Measurements from ENCODE around the gene ERVK3-1.
A peak's percentile ranks its signal among the peaks of the same experiment; 100 is the strongest.
"Not testable (repeated sequence)": the region's sequence is repeated elsewhere in the genome, so short reads cannot be mapped to it uniquely, and the experiment has no call there.

Gene ERVK3-1

GRCh38 chr19:58346961-58347929 lies 42.1 kb downstream of the ERVK3-1 start:
- peak; percentile 14 for DNase-seq

DNA sequence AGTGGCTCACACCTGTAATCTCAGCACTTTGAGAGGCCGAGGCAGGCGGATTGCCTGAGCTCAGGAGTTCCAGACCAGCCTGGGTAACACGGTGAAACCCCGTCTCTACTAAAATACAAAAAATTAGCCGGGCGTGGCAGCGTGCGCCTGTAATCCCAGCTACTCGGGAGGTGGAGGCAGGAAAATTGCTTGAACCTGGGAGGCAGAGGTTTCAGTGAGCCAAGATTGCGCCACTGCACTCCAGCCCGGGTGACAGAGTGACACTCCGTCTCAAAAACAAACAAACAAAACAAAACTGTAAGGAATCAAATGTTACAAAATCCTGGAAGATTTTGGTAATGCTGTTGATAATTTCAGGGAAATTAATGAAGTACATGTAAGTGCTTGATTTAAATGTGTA lies 42.9 kb downstream of the ERVK3-1 start:
- not testable (repeated sequence) for DNase-seq

DNA sequence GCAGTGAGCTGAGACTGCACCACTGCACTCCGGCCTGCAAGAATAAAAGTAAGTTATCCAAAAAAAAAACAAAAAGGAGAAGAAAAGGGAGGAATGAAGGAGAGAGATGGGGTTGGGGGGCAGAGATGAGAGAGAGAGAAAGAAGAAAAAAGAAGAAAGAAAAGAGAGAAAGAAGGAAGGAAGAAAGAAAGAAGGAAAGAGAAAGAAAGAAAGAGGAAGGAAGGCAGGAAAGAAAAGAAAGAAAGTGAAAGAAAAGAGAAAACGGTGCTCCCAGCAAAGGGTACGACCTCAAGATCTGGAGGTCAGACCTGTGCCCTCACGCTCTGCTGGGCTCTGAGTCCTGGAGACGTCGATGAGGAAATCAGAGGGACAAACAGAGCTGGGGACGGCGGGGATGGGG lies 44.4 kb downstream of the ERVK3-1 start:
- DNase-seq, result no peak

DNA sequence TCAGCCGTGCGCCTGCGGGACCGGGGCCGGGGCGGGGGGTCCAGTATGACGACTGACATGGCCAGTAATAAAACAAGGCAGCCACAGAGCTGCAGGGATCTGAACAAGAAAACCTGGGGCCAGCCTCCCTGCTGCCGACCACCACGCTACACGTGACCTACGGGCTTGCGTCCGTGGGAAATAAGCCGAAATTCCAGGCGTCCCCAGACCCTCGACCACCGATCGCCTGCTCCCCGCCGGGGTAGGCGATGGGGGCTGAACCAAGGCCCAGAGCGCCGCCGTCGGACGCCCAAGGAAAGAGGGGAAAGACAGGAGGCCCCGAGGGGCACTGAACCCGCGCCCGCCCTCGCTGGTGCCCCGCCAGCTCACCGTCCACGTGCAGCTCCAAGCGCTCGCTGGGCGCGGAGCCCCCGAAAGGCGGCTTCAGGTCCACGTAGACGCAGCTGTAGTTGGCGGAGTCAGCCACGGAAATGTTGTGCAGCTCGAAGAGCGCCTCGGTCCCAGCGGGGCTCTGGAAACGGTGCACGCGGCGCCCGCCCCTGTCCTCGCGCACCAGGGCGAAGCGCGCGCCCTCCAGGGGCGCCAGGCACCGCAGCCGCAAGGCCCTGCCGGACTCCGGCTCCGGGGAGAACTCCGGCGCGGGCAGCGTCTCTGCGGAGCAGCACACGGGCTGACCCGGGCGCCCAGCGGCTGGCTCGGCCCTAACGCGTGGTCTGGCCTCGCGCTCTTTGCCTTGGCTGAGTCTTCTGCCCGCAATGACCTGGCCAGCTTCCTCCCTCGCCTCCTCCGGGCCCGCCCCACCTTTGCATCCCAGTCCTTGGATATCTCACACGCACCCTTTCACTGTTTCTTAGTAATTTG lies 45.1 kb downstream of the ERVK3-1 start:
- peak; percentile 6 for DNase-seq

- no peak for DNase-seq
Observed at GRCh38 chr19:58350871-58351557, 45.8 kb downstream of the ERVK3-1 start.

- DNase-seq, result no peak
Observed at GRCh38 chr19:58351558-58351878, 46.3 kb downstream of the ERVK3-1 start.

DNA sequence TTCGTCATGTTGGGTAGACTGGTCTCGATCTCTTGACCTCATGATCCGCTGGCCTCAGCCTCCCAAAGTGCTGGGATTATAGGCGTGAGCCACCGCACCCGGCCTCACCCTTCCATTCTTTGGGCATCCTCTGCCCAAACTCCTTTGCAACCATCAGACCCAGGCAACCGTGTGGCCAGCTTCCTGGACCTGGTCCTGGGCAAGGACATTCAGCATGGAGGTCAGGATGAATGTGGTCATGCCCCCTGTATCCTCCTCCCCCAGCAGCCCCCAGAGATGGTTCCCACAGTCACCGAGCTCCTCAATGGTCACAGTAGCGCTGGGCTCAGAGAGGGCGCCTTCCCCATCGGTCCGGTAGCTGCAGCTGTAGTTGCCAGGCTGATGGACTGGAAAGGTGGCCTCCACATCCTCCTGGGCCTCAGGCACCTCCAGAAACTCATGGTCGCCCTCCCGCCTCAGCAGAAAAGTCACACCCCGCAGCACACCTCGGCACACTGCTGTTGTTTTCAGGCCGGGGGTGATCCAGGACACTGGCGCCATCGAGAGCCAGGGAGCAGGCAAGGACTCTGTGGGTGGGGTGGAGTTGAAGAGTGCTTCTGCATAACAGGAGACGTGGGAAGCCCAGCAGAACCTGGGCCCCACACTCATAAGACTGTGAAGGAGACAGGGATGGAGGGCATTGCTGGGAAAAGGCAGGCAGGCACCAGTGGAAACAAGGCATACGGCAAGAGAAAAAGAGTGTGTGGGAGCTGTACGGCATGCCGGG lies 47.0 kb downstream of the ERVK3-1 start:
- no peak for DNase-seq

GRCh38 chr19:58352760-58353671 lies 47.8 kb downstream of the ERVK3-1 start, which contains the start of gene A1BG:
Gene A1BG (minus strand): TSS chr19:58353492. CDS start chr19:58353437, 55 bp downstream.
- no peak for DNase-seq

GRCh38 chr19:58353717-58354477 lies 48.7 kb downstream of the ERVK3-1 start:
- DNase-seq, result no peak

DNA sequence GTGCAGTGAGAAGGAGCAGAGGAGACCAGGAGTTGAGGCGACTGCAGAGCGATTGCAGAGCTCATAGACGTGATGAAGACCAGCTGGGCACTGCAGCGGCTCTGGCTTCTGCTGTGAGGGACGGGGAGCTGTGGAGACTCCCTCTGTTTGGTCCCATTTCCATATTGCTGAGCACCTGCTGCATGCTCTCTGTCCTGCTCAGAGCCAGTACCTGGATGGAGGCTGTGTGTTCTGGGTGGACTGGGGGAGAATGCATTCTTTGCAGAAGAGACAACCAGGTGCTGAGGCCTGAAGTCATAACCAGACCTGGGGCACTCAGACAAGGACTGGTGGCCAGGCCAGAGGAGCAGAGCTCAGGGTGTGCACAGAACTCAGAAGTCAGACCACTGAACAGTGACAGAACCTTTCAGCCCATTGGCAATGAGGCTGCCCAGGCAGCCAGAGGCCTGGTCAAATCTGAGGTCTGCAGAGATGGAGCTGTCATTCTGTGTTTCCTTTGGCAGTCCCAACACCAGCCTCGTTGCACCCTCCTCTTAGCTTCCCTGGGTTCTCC lies 49.4 kb downstream of the ERVK3-1 start:
- DNase-seq, result no peak

DNA sequence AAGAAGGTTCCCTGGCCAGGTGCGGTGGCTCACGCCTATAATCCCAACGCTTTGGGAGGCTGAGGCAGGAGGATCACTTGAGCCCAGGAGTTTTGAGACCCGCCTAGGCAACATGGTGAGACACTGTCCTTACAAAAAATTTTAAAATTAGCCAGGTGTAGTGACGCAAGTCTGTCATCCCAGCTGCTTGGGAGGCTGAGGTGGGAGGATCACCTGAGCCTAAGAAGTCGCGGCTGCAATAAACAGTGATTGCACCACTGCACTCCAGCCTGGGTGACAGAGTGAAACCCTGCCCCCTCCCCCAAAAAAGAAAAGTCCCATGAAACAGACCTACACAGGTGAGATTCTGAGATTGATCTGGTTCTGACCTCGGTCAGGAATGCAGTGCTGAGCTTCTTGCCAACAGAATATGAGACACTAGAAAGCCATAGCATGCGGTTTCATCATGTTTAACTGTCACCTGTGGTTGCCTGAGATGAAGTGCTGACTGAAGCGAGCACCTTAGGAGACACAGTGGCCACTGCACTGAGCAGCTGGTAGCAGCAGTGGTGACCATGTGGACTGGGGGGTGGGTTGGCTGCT lies 50.1 kb downstream of the ERVK3-1 start:
- DNase-seq, result no peak

DNA sequence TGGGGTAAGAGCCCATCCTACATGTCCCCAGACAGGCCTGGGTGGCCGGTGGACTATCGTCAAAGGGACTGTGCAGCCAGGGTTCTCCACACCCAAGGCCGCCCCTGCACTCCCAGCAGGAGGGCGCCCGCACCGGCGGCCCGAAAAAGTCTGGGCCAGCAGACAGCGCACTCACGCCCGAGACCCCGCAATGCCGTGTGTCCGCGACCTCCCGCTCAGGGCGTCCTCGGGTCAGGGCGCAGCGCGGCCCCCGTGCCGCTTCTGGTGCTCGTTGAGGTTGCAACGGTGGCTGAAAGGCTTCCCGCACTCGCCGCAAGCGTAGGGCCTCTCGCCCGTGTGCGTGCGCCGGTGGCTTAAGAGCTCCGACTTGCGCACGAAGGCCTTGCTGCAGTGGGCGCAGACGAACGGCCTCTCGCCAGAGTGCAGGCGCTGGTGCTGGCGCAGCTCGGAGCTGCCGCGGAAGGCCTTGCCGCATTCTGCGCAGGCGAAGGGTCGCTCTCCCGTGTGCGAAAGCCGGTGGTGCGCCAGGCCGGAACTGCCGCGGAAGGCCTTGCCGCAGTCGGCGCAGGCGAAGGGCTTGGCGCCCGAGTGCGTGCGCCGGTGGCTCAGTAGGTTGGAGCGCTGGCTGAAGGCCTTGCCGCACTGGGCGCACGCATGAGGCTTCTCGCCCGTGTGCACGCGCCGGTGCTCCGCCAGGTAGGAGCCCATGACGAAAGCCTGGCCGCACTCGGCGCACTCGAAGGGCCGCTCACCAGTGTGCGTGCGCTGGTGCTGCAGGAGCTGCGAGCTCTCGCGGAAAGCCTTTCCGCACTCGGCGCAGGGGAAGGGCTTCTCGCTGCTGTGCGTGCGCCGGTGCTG lies 51.0 kb downstream of the ERVK3-1 start:
- DNase-seq, result no peak

GRCh38 chr19:58356766-58357480 lies 51.7 kb downstream of the ERVK3-1 start:
- no peak for DNase-seq

GRCh38 chr19:58357481-58358145 lies 52.4 kb downstream of the ERVK3-1 start:
- no peak for DNase-seq

DNA sequence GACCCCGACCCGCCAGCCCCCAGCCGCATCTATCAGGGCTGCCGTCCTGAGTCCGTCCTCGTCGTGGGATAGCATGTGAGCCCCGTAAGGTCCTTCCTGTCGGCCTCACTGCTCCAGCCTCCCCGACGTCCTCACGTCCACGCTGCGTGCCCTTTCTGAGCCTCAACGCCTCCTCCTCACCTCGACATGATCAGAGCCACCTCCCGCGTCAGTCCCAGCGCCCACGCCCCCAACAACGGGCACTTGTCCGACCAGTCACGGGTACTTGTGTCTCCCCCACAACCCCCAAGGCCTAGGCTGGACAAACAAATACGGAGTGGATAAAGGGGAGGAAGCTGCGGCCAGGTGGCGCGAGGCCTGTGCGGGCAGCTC lies 56.7 kb downstream of the ERVK3-1 start:
- DNase-seq, result peak; percentile 30

DNA sequence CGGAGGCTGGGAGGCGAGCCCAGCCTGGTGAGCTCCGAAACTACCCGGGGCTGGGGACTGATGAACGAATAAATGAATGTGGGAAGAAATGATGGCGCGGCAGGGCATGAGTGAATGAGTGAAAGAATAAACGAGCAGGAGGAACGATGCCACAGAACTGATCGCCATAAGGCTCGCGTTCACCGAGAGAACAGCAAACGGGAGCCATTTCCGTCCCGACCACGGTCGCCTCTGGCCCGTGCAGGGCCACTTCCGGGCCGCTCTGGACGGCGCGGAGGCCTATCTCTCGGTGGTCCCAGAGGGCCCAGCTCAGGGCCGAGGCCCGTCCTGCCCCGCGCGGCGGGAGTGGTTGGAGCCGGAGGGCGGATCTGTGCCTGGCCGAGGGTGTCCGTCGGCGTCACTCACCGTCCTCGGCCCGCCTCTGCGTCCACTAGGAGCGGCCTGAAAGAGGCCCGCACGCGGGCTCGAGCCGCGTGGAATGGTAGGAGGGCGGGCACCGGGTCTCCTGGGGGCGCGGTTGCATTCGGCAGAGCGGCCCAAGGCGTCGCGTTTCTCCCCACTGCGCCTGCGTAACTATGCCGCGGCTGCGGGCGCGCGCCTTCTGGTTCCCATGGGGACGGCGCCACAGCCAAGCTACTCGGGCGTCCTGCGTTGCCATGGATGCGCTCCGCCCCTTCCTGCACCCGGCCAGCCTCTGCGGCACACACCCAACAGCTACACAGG lies 57.3 kb downstream of the ERVK3-1 start, which contains the start of gene ZNF497:
ZNF497 (minus strand) TSS at position 480 of the 723 bp plus-strand sequence. CDS start 5,116 bp downstream, outside the sequence.
- peak; percentile 86 for DNase-seq

DNA sequence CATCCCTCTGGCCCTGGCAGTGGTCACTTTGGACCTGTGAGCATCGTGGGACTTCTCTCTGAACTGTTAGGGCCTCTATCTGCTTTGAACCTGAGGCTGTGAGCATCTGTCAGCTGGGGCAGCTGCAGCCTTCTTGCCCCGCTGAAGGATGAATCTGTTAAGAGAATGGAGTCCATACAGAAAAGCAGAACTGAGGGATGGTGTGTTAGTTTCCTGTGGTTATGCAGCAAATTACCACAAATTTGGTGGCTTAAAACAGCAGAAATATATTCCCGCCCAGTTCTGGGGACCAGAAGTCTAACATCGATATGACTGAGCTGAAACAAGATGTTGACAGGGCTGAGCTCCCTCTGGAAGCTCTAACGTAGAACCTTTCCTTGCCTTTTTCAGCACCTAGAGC lies 59.0 kb downstream of the ERVK3-1 start:
- DNase-seq, result no peak

All from NCI-H1105 treated with DMSO at 0.1 percent for 48 hours (cell line).